Mesendoderm (in vitro differentiated cells): ENCODE data around the gene FOXD1.

Source experiments
- DNase-seq: peaks from one replicate; pipeline ENCODE4 v3.0.0; 2013
- H2AK5ac ChIP-seq: 2 replicates; pipeline ENCODE4 v1.6.1; 2013; ENCODE audit warnings: low read length, inconsistent platforms
- H2BK120ac ChIP-seq: 2 replicates; pipeline ENCODE4 v1.6.1; 2013; ENCODE audit warnings: low read depth, mild to moderate bottlenecking, low read length, moderate library complexity, mixed read lengths
- H2BK15ac ChIP-seq: replicated peaks from 2 replicates; pipeline ENCODE4 v1.6.1; 2013; ENCODE audit warnings: low read depth, mild to moderate bottlenecking, moderate library complexity
- H2BK5ac ChIP-seq: 2 replicates; pipeline ENCODE4 v1.6.1; 2013; ENCODE audit warnings: low read length, inconsistent platforms
- H3K18ac ChIP-seq: 2 replicates; pipeline ENCODE4 v1.6.1; 2013; ENCODE audit warnings: mild to moderate bottlenecking, low read length, mixed read lengths
- H3K23ac ChIP-seq: one replicate; pipeline ENCODE4 v1.6.1; 2013; ENCODE audit warnings: low read length
- H3K27ac ChIP-seq: 2 replicates; pipeline ENCODE4 v1.5.1; 2013; ENCODE audit warnings: low read depth, mild to moderate bottlenecking, inconsistent platforms, low read length, moderate library complexity
- H3K27me3 ChIP-seq: 2 replicates; pipeline ENCODE4 v1.6.1; 2013; ENCODE audit warnings: low read length, control low read depth, mild to moderate bottlenecking, inconsistent platforms; ENCODE audit not compliant: insufficient read depth, poor library complexity
- H3K36me3 ChIP-seq: 2 replicates; pipeline ENCODE4 v1.6.1; 2013; ENCODE audit warnings: low read length, inconsistent platforms; ENCODE audit not compliant: control insufficient read depth, insufficient read depth
- H3K4ac ChIP-seq: one replicate; pipeline ENCODE4 v1.6.1; 2013; ENCODE audit warnings: low read depth, mild to moderate bottlenecking, low read length, moderate library complexity
- H3K4me1 ChIP-seq: 2 replicates; pipeline ENCODE4 v1.6.1; 2013; ENCODE audit warnings: low read depth, low read length, inconsistent platforms; ENCODE audit not compliant: control insufficient read depth
- H3K4me2 ChIP-seq: 2 replicates; pipeline ENCODE4 v1.6.1; 2013; ENCODE audit warnings: low read length
- H3K4me3 ChIP-seq: 2 replicates; pipeline ENCODE4 v1.5.1; 2013; ENCODE audit warnings: mild to moderate bottlenecking, low read length
- H3K56ac ChIP-seq: one replicate; pipeline ENCODE4 v1.6.1; 2013; ENCODE audit warnings: low read length
- H3K79me1 ChIP-seq: 2 replicates; pipeline ENCODE4 v1.6.1; 2013; ENCODE audit warnings: low read length, inconsistent platforms
- H3K79me2 ChIP-seq: 2 replicates; pipeline ENCODE4 v1.6.1; 2013; ENCODE audit warnings: mild to moderate bottlenecking, low read length; ENCODE audit not compliant: control insufficient read depth, insufficient read depth
- H3K9ac ChIP-seq: 2 replicates; pipeline ENCODE4 v1.6.1; 2013; ENCODE audit warnings: low read length, inconsistent platforms
- H4K5ac ChIP-seq: one replicate; pipeline ENCODE4 v1.6.1; 2013; ENCODE audit warnings: low read length
- H4K8ac ChIP-seq: one replicate; pipeline ENCODE4 v1.6.1; 2013; ENCODE audit warnings: low read depth, mild to moderate bottlenecking, control low read depth, low read length, moderate library complexity
- WGBS: extraction: QIAGEN DNeasy Blood & Tissue Kit; methylation state at CpG from one replicate; pipeline ENCODE4 v1.1.7; 2013; ENCODE audit warnings: low lambda C conversion rate, missing lambda C conversion rate; ENCODE audit not compliant: insufficient coverage; ENCODE audit errors: extremely low coverage; 5-methylcytosine and 5-hydroxymethylcytosine counted together

FOXD1 gene

DNA sequence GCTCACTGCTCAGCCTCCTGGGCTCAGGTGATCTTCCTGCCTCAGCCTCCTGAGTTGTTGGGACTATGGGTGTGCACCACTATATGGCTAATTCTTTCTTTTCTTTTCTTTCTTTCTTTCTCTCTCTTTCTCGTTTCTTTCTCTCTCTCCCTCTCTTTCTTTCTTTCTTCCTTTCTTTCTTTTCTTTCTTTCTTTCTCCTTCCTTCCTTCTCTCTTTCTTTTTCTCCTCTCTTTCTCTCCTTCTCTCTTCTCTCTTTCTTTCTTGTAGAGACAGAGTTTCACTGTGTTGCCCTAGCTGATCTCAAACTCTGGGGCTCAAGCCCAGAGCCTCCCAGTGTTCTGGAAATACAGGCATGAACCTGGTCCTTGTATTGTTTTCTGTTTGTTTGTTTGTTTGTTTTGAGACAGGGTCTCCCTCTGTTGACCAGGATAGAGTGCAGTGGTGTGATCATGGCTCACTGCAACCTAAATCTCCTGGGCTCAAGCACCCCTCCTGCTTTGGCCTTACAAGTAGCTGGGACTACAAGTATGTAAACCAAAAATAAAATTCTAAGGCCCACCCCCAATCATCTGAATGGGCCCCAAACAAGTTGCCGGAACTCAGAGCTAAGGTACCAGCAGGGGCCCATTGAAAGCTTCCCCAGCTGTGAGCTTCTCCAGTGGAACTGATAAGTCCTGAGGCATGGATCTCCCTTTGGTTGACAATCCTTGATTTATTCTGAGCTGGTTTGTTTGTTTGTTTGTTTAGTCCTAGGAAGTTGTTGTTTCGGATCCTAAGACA, 37.7 kb upstream of the FOXD1 start:
- Histone ChIP-seq H3K4ac (no peak overlapping the region), H3K79me1 (no peaks in the 10 kb centered on the region), H3K56ac (no peak overlapping the region), H4K8ac (no peak overlapping the region), H3K4me2 (no peak overlapping the region), H3K4me1 (peaks cover 6% of the 10 kb centered on the region), H3K79me2 (no peaks in the 10 kb centered on the region), H3K9ac (no peak overlapping the region), H3K27me3 (no peaks in the 10 kb centered on the region), H2BK15ac (no peak overlapping the region), H2BK5ac (no peak overlapping the region), H3K27ac (peak overlapping the region; percentile 73), H4K5ac (no peak overlapping the region), H2AK5ac (no peak overlapping the region), H2BK120ac (no peak overlapping the region), H3K18ac (no peak overlapping the region), H3K23ac (no peak overlapping the region), H3K4me3 (no peak overlapping the region), H3K36me3 (no peaks in the 10 kb centered on the region)
- DNase-seq = peak; percentile 56
- WGBS = no CpG with 5 or more reads among the region's 3 CpGs

DNA sequence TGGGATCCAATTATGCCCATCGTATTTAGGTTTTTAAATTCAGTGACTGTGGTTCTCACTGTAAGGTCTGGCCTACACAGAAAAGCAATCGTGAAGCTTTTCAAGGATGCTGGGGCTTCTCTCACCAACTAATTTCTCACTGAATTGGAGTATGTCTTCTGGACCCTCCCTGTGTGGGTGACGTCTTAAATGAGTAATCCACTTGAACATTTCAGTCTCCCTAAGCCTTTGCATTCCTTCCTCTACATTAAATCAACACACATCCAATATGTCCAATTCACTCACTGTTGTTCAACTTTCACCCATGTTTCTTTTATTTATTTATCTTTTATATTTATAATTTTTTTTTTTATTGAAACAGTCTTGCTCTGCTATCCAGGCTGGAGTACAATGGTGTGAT, 37.1 kb upstream of the FOXD1 start:
- no peak for DNase-seq
- H3K79me2 ChIP-seq = no peaks in the 10 kb centered on the region
- H3K4me2 ChIP-seq = no peak overlapping the region
- H3K79me1 ChIP-seq = no peaks in the 10 kb centered on the region
- peaks cover 6% of the 10 kb centered on the region for H3K4me1 ChIP-seq
- H3K27me3 ChIP-seq = no peaks in the 10 kb centered on the region
- H3K36me3 ChIP-seq = no peaks in the 10 kb centered on the region
- H4K8ac ChIP-seq = no peak overlapping the region
- no peak overlapping the region for H3K9ac ChIP-seq
- H2BK15ac ChIP-seq = no peak overlapping the region
- no peak overlapping the region for H2AK5ac ChIP-seq
- no peak overlapping the region for H2BK120ac ChIP-seq
- H3K18ac ChIP-seq = no peak overlapping the region
- no peak overlapping the region for H3K27ac ChIP-seq
- H2BK5ac ChIP-seq = no peak overlapping the region
- WGBS = no CpG with 5 or more reads among the region's 3 CpGs
- peak overlapping the region; percentile 17 for H3K56ac ChIP-seq
- H3K23ac ChIP-seq = no peak overlapping the region
- no peak overlapping the region for H4K5ac ChIP-seq
- H3K4ac ChIP-seq = no peak overlapping the region
- H3K4me3 ChIP-seq = no peak overlapping the region

DNA sequence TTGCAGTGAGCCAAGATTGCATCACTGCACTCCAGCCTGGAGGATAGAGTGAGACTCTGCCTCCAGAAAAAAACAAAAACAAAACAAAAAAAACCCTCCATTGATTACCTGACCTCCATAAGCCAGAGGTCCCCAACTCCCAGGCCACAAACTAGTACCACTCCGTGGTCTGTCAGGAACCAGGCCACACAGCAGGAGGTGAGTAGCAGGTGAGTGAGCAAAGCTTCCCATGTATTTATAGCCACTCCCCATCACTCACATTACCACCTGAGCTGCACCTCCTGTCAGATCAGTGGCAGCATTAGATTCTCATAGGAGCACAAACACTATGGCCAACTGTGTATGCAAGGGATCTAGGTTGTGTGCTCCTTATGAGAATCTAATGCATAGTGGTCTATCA, 35.9 kb upstream of the FOXD1 start:
- Histone ChIP-seq H3K36me3 (no peaks in the 10 kb centered on the region), H3K4ac (no peak overlapping the region), H3K27ac (no peak overlapping the region), H2BK5ac (no peak overlapping the region), H2BK120ac (no peak overlapping the region), H2AK5ac (no peak overlapping the region), H2BK15ac (no peak overlapping the region), H3K79me2 (no peaks in the 10 kb centered on the region), H3K56ac (no peak overlapping the region), H4K8ac (no peak overlapping the region), H3K4me1 (peaks cover 6% of the 10 kb centered on the region), H3K4me2 (no peak overlapping the region), H3K18ac (no peak overlapping the region), H3K79me1 (no peaks in the 10 kb centered on the region), H3K23ac (no peak overlapping the region), H3K27me3 (no peaks in the 10 kb centered on the region), H3K9ac (no peak overlapping the region), H3K4me3 (no peak overlapping the region), H4K5ac (no peak overlapping the region)
- no peak for DNase-seq
- WGBS = no CpG with 5 or more reads among the region's 1 CpG

DNA sequence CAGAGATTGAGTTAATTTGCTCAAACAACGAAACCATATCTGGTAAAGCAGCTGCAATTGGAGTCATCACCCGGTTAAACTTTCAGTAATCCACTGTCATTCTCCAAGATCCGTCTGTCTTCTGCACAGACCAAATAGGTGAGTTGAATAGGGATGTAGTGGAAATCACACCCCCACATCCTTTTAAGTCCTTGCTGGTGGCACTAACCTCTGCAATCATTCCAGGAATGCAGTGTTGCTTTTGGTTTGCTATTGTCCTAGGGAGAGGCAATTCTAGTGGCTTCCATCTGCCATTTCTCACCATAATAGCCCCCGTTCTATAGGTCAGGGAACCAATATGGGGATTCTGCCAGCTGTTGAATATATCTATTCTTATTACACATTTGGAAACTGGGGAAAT, 35.1 kb upstream of the FOXD1 start:
- Histone ChIP-seq H3K18ac (no peak overlapping the region), H3K56ac (no peak overlapping the region), H3K9ac (no peak overlapping the region), H3K4me2 (no peak overlapping the region), H3K27ac (no peak overlapping the region), H2BK120ac (no peak overlapping the region), H3K4me1 (peaks cover 6% of the 10 kb centered on the region), H3K27me3 (no peaks in the 10 kb centered on the region), H2BK5ac (no peak overlapping the region), H4K8ac (no peak overlapping the region), H3K36me3 (no peaks in the 10 kb centered on the region), H2AK5ac (no peak overlapping the region), H3K4ac (no peak overlapping the region), H3K23ac (no peak overlapping the region), H3K79me1 (no peaks in the 10 kb centered on the region), H4K5ac (no peak overlapping the region), H3K79me2 (no peaks in the 10 kb centered on the region), H2BK15ac (no peak overlapping the region), H3K4me3 (no peak overlapping the region)
- peak; percentile 55 for DNase-seq
- WGBS = no CpG with 5 or more reads among the region's 4 CpGs

DNA sequence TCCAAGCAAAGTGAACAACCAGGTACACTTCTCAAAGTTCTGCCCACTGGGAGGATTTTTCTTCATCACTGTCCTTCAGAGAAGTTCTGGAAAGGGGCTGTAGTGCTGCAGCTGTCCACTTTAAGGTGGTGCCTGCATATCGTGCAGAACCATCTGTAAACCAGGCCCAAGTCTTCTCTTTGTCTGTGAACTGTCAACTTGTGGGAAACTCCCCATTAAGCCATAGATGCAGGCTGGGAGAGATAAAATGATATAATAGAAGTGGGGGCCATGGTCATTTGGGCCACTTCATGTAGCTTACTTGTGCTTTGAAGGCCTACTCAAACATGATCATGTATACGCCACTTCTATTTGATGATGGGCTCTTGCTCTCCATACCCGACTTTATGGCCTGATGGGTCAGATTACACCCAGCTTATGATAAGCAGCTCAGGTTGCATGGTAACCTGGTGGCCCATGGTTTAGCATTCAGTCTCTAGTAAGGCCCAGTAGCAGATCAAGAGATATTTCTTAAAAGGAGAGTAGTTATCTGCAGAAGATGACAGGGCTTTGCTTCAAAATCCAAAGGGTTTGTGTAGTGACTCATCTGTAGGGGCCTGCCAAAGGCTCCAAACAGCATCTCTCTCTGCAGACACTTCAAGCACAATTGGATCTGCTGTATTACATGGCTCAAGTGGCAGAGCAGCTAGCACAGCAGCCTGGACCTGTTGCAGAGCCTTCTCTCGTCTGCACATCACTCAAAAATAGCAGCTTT, 34.0 kb upstream of the FOXD1 start:
- no peak overlapping the region for H2AK5ac ChIP-seq
- H3K18ac ChIP-seq = no peak overlapping the region
- WGBS = no CpG with 5 or more reads among the region's 4 CpGs
- H3K27ac ChIP-seq = no peak overlapping the region
- DNase-seq = no peak
- no peak overlapping the region for H2BK5ac ChIP-seq
- no peak overlapping the region for H4K5ac ChIP-seq
- H3K4ac ChIP-seq = no peak overlapping the region
- no peak overlapping the region for H3K4me3 ChIP-seq
- H2BK120ac ChIP-seq = no peak overlapping the region
- H3K79me2 ChIP-seq = no peaks in the 10 kb centered on the region
- peaks cover 6% of the 10 kb centered on the region for H3K4me1 ChIP-seq
- H4K8ac ChIP-seq = no peak overlapping the region
- no peaks in the 10 kb centered on the region for H3K27me3 ChIP-seq
- no peak overlapping the region for H3K23ac ChIP-seq
- no peak overlapping the region for H3K9ac ChIP-seq
- H3K36me3 ChIP-seq = no peaks in the 10 kb centered on the region
- H3K56ac ChIP-seq = no peak overlapping the region
- no peaks in the 10 kb centered on the region for H3K79me1 ChIP-seq
- H3K4me2 ChIP-seq = no peak overlapping the region
- no peak overlapping the region for H2BK15ac ChIP-seq
